GM18499 (cell line): Measurements from ENCODE around the gene PGBD5.

ENCODE experiments used
- ATAC-seq: cut with Tn5 transposase; IDR thresholded peaks from one replicate; pipeline ENCODE4 v1.9.1; 2021; ENCODE audit warnings: moderate number of reproducible peaks; ENCODE audit not compliant: insufficient read depth, unreplicated experiment

The PGBD5 gene

DNA sequence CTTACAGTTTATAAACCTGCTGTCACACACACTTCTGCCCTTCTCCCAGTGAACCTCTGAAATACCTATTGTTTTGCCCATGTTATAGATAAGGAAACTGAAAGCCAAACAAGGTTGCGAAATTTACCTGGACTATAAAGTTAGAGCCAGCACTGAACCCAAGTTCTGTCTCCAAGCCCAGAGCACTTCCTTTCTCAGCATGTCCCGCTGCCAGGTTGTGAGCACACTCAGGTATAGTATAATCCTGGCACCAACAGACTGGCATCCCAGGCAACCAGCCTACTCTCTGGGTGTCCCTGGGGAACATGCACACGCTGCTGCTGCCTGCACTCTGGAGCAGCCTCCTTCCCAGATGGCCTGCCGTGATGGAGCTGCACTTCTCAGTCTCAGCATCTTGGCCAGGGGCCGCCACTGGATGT, 45.1 kb downstream of the PGBD5 start:
- ATAC-seq, result no peak

DNA sequence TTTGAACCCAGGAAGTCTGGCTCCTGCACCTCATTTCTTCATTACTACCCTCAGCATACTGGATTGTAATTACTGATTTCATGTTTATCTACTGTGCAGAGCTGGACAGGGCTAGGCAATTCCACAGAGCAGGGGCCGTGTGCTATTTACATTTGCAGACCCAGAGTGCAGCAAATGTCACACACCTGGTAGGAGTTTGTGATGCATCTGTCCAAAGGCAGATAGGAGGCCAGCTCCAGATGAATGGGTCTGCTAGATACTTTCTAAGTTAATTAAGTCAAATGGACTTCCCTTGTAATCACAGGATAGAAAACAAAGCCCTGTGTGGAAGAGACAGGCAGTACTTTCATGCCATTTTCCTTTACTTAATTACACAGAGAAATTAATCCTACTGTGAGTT, 46.2 kb downstream of the PGBD5 start:
- ATAC-seq, result no peak

DNA sequence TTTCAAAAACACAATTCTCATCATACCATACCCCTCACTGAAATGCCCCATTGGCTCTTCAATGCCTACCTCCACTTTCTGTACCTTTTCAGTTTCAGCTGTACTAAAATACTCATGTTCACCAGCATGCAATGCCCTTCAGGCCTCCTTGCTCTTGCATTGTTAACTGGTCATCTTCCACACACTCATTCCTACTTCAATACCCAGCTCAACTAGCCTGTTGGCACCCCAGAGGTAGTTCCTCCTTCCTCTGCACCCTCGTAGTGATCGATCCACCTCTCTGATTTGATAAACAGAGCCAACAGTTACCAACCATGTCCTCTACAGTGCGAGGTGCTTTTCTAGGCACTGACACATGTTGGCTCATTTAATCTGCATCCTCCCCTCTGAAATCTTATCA, 46.7 kb downstream of the PGBD5 start:
- no peak for ATAC-seq

DNA sequence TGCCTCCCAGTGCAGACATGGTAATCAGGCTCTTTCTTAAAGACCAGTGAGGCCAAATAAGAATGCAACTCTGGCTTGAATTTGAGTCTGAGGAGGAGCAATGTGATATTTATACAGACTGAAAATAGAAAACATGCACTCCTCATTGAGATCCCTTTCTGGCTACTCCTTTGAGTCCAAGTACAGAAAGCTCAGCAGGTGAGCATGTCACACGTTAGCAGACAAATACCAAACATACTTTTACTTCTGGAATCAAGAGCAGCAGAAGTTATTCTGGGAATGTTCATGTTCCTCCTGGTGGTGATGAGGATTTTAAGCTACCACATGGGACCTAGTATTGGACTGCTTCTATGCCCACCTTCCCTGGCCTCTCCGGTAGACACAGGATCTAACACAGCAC, 48.3 kb downstream of the PGBD5 start:
- no peak for ATAC-seq

DNA sequence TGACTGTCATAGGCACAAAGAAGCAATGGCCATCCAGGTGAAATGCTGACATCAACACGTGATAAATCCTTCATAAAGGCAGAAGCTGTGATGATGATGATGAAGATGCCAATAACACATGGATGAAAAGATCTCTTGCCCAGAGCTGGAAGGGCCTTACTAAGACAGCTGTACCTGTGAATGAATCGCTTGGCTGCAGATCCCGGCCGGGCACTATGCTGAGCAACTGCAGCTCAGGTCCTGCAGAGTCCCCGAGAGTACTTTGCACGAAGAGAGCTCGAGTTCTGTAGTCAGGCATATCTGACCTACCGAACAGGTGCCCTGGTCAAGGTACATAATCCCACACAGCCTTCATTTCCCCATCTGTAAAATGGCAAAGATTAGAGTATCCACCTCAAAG, 48.8 kb downstream of the PGBD5 start:
- no peak for ATAC-seq

DNA sequence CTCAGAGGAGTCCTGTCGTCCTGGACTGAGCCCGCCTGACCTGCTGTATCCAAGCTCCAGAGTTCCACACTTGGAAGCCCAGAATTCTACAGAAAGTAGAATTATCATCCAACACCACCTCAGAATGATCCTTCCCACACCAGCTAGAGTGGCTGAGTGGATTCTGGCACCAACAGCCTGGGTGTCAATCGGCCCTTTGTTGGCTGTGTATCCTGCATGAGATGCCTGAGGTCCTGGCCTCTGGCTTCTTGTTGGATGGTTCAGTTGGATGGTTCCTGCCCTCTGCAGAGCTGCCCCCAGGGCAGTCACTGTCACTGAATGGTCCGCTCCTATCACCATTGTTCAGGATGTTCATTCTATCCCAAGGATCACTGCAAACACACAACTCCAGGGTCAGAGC, 49.8 kb downstream of the PGBD5 start:
- no peak for ATAC-seq

DNA sequence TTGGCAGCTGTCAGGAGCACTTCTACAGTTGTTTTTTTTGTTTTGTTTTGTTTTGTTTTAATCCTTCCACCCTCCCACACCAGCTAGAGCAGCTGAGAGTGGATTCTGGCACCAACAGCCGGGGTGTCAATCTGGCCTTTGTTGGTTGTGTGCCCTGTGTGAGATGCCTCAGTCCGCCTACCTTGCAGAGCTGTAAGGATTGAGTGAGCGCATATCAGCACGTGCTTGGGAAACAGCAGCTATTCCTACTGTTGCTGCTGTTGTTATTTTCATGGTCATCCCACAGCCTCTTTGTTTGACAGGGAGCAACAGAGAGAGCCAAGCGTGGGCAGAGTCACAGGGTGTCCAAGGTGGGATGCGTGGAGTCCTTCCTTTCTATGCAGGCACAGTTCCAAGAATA, 50.4 kb downstream of the PGBD5 start:
- ATAC-seq, result no peak

DNA sequence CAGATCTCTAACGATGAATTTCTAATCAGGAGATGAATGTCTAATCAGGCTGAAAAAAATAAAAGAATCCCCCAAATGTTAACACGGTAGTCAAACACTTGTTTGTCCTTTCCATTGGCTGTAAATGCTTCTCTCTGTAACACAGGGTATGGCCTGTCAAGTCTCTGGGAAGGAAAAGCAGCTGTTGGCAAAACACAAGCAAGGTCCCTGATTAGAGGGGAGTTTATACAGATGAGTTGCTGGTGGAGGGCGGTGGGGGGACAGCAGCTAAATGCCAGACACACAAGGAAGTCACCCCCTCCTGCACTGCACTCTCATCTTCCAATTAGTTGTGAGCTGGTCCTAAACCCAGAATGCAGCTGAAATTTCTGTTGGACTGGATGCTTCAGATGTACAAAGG, 51.0 kb downstream of the PGBD5 start:
- ATAC-seq, result no peak

DNA sequence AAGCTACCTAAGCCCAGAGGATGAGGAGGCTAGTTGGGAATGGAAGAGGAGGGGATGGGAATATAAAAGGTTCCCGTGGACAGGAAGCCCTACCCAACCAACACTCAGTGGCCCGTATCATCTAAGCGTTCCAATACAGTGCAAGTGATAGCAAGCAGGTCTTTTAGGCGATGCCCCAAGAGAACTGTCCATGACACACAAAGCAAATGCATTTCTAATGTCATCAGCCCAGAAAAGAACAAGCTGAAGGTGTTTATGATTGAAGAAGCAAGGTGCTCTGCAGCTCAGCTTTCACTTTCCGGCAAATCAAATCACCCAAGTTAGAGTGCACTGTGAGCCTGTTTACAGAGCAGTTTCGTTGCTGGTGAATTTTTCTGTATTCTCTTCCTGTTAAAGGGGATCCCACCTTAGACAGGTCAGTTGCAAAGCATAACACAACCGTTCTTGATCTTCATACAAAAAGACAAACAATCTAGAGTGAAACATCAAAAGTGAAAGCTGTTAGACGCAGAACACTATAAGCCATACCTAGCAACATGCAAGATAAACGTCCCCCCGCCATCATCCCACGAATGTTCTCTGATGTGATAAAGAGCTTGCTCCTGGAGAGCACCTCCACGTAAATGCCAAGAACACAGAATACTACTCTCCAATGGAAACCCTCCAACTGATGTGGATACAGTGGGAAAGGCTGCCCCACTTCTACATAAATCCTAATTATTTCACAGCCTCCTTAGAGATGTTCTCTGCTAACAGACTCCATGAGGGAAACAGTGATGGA, 54.0 kb downstream of the PGBD5 start:
- ATAC-seq, result no peak

DNA sequence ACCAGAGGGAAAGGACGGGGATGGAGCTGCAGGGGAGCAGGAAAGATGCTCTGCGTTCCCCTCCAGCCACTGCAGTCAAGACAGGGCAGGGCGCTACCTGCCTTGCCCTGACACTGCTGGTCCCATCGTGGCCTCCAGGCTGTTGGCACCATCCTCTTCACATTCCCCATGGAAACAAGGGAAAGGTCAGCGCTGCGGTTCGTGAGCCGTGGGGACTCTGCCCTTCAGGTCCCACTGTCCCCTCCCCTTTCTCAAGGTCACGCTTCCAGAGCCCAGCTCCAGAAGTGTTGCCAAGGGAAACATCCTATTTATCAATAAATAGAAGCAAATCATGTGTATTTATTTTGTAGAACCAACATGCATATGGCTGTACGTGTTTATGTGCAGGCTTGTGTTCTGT, 56.0 kb downstream of the PGBD5 start:
- no peak for ATAC-seq

DNA sequence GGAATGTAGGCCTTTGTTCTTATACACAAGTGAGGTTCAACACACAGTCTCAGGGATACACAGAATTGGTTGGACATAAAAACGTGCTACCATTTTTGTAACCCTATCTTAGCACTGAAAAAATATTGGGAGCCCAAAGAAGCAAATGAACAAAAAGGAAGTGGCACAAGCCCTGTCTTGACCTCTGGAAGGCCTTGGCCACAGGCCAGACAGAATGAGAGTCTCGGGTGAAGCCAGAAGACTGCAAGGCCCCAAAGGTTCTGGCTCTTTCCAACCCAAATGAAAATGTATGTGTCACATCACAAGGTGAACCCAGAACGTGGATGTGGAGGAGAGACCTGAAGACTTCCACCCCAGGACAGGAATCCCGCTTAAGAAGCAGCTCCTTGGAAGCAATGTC, 57.3 kb downstream of the PGBD5 start:
- no peak for ATAC-seq

DNA sequence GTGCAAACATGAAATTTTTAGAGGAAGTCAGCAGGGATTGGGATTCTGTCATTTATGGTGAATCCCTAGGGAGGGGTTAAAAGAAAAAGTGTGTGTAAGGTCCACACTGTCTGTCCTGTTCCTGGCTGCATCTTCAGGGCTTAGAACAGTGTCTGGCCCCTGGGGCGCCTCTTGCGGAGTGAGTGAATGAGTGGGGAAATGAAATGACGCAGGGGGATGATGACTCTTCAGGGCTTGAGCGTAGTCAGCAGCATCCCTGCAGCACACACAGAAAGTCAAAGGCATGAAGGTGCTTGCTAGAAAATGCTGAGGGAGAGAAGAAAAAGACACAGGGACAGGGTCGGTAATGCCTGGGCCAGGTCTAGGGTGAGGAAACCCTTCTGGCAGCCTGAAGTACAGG, 57.8 kb downstream of the PGBD5 start:
- no peak for ATAC-seq

DNA sequence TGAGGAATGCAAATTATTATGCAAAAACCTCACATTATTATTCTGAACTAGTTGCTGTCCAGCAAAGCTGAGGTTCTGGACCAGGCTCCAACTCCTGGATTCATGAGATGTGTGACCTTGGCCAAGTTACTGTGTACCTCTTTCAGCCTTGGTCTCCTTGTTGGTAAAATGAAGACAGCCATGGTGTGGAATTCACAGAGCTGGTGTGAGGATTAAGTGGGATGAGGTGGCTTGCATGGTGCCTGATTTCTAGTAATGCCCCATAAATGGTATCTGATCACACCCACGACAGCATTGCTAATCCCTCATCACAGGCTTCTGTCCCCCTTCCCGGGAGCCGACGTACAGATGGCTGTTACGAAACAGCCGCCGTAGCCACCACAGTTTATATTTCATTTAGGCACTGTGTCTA, 59.6 kb downstream of the PGBD5 start:
- ATAC-seq, result no peak

DNA sequence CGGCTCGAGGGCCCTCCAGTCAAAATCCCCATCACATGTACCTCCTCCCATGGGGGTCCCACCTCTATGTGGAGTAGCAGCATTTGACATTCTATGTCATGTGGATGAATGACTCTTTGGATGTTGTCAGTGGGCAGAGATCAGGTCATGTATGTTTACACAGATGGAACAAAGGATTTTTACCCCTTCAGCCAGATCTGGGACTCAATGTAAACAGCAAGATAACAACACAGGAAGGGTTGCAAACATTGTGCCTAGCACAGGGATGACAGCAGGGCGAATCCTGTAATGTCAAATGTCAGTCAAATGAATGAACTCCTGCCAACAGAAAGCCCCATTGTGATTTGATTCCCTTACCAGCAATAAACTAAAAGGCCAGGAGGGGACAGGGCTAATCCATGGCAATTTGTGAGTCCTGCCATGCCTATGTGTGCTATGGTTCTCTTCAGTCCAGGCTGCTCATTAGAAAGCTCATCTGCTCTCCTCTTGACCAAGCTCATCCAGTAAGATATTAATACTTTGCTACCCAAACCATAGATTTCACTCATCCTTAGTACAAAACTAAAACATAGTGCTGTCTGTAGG, 60.3 kb downstream of the PGBD5 start:
- ATAC-seq, result no peak

DNA sequence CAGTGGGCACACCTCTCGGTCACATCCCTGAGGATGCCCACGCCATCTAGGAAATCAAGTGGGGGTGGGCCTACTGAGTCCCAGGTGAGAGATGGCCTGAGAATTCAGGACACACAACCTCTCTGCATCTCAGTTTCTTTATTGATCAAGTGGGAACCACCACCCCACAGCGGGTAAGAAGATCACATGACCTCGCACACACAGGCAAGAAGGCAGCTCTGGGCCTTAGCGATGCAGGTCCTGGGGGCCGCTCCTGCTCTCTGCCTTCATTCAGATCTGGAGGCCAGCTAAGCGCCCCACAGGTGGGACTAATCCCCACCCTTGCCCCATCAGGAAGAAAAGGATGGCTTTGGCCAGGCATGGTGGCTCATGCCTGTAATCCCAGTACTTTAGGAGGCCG, 63.2 kb downstream of the PGBD5 start:
- no peak for ATAC-seq

DNA sequence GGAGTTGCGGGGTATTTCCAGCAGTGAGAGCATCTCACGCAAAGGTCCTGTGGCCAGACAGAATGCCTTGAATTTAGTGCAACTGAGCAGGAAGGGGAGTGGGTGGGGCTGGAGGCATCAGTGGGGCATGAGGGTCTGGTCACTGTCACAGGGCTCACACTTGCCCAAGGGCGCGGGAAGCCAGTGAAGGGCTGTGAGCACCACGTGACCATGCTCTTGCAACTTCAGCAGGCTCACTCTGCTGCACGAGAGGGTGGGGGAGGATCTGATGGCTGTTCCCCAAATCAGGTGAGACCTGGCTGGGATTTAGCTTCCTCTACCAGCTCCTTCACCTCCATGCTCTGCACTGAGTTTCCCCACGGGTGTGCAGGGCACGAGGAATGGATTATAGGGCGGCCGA, 64.2 kb downstream of the PGBD5 start:
- ATAC-seq, result no peak

DNA sequence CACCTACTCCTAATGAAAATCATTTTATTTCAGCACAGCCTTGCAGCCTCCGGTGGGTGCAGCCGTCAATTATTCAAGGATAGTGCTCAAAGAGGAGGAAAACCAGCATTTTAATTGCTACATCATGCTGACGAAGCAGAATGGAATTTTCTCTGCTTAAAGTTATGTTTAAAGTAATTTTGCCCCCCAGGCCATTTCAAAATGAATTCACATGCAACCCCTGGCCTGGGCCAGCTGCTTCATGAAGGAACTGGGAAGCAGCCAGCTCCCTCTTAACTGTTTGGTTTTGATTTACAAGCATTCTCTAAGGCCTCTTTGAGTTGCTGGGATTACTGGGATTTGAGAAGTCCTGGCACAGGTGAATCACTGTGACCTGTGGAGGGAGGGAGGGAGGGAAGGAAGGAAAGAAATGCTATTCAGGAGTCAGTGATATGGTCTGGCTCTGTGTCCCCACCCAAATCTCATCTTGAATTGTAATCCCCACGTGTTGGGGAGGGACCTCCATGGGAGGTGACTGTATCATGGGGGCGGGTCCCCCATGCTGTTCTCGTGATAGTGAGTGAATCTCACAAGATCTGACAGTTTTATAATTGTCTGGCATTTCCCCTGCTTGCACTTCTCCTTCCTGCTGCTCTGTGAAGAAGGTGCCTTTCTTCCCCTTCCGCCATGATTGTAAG, 66.0 kb downstream of the PGBD5 start:
- ATAC-seq, result no peak

DNA sequence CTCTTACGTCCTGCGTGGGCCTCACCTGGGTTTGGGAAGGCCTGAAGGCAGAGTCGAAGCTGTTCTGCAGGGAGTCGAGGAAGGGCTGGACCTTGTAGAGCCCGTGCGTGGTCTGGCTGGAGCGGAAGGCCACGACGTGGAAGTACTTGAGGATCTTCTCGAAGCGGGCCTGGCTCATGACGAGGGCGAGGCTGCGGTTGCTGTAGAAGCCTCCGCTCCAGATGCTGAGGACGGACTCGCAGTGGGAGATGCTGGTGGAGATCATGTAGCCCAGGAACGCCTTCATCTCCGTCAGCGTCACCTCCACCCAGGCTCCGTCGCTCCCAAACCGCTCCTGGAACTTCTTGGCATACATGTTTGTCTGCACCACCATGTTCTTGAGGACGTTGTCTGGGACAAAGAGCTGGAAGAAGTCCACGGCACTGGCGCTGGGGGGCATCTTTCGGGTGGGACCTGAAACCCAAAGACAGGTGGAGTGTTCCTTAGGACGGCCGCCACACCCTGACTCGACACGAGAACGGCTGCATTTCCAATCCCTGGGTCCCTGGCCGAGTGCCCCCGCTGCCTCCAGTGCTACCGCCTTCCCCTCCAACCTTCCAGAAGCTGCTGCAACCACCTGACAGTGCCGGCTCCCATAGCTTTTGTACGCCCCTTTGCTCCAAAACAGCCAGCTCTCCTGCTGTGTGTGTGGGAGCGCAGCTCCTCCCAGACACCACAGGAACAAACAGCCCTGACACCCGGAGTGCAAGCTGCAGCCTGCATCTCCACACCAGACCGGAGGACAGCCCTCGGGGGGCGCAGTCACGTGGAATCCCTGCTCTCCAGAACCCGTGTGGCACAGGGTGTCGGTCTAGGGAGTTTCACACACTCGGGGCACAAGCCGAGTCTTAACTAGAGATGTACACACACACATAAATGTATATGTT, 69.0 kb downstream of the PGBD5 start:
- no peak for ATAC-seq

DNA sequence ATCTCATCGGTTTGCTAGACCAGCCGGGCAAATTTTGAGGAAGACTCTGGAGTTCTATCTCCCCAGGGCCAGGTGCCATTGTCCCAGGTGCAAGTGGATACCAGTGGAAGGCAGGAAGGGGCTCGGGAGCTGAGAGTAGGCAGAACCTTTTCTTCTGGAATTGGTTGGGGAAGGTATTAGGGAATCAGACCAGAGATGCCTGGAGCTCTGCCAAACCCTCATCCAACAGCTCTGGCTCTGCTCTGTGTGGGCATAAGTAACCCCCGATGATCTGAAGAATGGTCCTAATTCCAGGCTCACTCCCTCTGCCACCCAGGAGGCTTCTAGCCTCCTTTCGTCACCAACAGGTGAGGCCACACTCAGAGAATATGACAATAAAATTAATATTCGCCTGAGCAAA, 69.9 kb downstream of the PGBD5 start:
- ATAC-seq, result no peak

DNA sequence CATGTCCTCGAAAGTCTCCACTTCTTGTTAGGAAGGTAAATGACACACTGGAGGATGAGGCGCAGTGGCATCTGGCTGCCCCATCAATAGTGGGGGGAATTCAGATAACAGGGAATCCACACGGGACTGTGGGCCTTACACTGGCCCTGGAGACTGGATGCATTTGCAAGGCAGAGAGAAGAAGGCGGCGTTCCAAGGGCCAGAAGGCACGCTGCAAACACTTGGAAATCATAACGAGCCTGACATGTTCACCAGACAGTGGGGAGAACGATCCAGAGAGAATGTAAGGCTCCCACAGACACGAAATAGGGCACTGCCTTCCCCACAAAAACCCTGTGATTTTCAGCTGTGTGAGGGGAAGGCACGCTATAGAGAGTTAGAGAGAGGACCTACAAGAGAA, 70.5 kb downstream of the PGBD5 start:
- no peak for ATAC-seq

DNA sequence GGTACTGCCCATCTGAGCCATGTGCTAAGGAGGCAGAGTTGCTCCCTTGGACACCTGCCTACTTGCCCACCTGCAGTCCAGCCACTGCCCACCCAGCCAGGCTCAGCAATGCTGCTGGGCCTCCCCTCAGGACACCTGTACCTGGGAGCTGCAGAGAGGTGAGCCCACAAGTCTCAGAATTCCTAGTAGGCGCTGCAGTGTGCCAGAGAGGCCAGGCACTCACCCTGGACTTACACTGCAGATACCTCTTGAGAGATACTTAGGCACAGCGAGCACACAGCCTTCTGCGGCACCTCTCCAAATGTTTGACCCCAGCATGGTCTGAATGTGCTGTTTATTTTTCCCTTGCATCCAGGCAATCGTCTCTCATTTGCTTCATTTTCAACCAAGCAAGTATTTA, 71.0 kb downstream of the PGBD5 start:
- ATAC-seq, result no peak
